DMS53 treated with DMSO at 0.1 percent for 48 hours (cell line): ENCODE results near the gene ST7.
A peak's percentile ranks its signal among the peaks of the same experiment; 100 is the strongest.

Source experiments
- DNase-seq: peaks from one replicate; lab custom pipeline; 2025; ENCODE audit not compliant: unreplicated experiment; lab: John Stamatoyannopoulos, UW

ST7 gene

DNA sequence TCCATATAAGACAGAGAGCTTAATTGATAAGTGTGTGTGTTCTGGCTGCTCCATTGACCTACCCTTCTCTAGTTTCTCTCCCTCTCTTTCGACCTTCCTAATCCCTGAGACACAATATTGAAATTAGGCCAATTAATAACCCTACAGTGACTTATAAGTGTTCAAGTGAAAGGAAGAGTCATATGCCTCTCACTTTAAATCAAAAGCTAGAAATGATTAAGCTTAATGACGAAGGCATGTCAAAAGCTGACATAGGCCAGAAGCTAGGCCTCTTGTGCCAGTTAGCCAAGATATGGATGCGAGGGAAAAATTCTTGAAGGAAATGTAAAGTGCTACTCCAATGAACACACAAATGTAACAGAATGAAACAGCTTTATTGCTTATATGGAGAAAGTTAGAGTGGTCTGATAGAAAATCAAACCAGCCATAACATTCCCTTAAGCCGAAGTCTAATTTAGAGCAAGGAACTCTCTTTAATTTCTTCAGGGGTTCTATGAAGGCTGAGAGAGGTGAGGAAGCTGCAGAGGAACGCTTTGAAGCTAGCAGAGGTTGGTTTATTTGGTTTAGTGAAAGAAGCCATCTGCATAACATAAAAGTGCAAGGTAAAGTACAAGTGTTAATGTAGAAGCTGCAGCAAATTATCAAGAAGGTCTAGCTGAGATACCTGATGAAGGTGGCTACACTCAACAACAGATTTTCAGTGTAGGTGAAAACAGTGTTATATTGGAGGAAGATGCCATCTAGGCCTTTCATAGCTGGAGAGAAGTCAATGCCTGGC, 53.8 kb downstream of the ST7 start:
- DNase-seq: no peak

DNA sequence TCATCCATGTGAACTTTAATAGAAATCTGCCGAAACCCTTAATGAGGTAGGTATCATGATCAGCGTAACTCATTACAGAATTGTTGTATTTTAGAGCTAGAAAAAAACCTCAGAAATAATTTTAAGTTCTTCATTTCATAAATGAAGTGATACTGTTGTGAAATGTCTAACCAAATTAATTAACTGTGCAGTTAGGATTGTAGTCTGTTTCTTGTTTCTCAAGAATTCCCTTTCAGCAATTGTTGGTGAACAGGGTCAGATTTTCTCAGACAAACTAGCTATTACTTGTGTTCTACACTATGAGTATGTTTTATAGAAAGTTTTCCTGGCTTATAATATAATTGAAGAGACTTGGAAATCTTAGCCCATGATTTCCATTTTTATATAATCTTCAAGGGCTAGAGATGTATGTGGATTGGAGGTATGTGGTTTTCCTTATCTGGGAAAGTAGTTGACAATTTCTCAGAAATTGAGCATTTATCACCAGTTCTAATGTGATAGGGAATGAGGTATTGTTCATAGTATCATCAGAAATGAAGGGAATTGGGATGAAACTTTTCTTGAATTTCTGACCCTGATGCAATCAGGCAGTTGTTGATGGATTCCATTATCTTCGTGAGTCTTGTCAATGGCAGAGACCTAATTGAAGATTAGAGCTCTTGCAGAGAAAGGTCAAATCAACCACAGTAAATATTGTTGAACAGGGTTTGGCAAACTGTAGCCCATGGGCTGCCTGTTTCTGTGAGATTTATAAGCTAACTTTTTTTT, 55.0 kb downstream of the ST7 start:
- no peak for DNase-seq

DNA sequence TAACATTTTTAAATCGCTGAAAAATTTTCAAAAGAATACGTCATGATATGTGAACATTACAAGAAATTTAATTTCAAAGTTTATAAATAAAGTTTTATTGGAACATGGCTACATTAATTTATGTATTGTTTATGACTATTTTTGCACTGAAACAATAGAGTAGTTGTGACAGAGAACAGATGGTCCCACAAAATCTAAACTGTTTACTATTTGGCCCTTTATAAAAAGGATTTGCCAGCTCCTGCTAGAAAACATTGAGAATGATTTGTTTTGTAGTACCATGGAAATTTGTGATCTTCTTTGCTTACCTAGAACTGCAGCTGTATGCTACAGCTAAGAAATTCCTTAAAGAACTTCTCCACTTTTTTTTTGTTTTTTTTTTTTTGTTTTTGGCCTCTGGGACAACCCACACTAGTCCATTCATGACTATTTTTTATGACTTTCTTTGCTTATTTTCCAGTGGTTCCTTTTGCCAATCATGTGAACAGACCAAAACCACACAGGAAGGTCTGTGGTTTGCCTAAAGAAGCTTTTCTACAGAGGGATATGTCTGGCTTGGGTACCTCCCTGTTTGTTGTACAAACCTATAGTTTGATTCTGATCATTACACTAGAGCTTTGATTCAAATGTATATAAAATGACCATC, 55.7 kb downstream of the ST7 start:
- DNase-seq: no peak

DNA sequence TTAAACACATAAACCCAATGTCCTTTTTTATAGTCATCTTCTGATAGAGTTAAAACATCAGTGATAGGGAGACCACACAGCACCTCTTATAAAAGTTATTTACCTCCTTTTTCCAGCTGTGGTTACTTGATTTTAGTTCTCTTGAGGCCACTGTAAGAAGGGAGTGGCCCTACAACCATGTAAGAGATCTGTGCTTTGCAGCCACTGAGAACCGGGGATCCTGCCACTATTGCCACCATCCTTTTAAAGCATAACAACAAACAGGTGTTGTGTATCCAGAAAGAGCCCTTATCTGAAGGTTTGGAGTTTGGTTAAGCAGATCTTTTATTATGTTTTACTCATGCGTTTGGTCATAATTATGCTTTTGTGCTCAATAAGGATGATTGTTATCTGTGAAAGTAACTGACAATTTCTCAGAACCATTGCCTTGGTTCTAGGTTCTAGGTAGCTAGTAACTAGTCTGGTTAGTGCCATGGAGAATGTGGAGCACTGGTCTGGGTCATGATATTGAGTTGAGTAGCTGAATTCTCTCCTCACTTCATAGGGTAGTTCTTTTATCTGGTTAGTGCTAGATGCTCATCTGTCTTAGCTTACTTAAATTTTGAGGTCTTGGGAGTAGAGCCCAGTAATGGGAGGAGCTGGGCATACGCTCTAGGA, 56.5 kb downstream of the ST7 start:
- DNase-seq: no peak

DNA sequence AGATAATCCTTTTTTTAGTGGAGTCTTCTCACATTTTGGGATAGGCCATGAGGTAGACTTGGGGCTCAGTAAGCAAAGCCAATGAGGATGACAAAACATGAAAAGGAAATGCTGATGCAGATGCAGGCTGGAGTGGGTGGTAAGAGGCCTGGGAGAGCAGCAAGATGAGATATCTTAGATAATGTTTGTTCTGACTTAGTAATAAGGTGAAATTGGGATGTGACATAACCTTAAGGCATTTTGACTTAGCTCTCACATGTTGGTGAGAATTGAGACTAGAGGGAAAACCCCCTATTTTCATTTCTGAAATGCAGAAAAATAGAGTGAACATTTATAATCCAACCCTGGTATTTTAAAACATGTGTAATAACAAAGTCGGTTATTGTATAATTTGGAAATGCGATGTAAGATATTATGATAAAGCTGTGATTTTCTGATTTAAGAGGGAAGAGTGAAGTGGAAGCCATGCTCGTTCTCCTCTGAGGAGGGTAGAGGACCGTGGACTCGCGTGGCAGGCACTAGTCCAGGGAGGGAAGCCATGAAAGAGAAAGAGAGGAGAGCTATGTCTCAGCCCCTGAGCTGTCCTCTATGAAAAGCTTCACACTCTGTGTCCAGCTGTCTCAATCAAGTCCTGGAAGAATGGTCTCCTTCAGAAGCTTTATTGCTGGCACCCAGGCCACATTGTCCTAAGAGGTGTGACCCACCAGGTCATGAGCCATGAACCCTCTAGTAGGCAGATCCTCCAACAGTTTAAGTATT, 57.3 kb downstream of the ST7 start:
- DNase-seq: no peak

DNA sequence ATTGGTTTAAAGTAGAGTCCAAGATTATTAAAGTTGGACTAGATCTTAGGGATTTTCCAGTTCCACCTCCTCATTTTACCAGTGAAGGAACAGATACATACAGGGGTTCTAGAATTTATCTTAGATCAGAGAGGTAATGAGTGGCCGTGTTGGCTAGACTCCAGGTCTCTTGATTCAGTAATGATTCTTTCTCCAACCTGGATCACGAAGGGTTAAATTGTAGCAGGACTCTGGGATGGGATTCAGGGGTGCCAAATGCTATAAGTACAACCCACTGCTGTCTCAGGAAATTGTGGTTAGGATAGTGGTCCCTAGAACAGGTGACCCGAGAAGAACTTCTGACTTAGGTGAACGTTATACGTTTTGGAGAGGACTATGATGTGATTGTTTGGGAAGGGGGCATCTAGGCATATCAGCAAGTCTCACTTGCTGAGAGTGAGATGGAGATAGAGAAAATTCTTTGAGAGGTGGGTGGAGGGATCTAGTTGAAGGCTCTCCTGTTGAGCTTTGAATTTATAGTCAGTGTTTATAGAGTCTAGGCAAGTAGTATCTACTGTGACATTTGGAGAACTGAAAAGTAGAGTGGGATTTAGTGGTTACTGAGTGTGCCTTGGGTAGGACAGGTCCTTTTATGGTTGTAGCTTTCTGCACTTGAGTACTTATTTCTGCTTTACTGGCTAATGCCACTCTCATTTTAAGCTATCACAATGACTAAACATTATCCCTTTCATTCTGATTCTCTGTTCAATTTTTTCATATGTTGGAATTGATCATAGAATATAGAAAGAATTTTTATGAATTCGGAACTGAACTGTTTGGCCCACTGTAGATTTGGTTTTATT, 58.3 kb downstream of the ST7 start:
- no peak for DNase-seq

DNA sequence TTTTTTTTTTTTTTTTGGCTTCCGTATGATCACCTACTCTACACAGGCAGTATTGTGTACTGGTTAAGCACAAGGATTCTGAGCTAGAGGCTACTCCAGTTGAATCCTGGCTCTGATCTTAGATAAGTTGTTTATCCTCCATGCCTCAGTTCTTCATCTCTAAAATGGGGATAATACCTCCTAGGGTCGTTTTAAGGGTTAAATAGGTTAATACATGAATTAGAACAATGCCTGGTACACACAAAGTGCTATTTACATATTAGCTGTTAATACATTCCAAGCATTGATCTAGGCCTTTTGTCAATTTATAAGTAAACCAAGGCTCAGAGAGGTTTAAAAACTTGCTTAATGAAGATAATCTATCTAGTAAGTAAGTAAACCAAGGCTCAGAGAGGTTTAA, 59.0 kb downstream of the ST7 start:
- no peak for DNase-seq

DNA sequence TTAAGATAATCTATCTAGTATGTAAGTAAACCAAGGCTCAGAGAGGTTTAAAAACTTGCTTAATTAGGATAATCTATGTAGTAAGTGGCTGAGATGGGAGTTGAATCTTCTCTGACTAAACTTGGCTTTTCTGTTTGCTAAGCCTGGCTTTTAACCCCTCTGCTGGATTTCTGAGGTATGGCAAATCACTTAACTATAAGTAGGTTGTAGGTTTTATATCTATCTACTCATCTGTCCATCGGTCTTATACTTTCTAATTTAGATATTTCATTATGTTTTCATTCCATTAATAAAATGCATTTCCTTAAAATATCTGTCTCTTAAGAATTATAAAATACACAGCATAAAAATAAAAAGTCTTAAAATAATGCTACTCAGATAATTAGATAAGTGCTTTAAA, 59.4 kb downstream of the ST7 start:
- DNase-seq: peak; percentile 35

DNA sequence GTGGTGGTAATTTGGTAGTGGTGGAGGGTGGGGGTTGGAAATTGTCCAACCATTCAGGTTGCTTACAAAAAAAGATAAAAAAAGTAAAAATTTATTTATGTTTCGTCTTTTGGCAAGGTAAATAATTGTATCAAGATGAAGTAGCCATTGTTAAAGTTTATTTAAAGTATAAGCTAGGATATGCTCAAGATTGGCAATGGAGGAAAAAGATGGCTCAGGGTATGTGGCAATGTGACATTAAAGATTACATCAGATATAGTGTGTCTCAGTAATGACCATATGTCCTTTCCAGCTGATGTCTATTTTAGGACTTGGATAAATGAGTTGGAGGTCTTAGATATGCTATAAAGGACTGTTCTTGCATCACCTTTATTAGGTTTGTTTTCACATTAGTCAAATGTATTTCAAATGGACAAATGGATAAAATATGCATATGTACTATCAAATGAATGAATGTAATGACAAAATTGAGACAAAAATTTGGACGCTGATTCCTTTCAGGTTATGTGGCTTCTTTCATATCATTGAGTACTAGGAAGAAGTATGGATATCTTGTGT, 60.9 kb downstream of the ST7 start:
- no peak for DNase-seq

DNA sequence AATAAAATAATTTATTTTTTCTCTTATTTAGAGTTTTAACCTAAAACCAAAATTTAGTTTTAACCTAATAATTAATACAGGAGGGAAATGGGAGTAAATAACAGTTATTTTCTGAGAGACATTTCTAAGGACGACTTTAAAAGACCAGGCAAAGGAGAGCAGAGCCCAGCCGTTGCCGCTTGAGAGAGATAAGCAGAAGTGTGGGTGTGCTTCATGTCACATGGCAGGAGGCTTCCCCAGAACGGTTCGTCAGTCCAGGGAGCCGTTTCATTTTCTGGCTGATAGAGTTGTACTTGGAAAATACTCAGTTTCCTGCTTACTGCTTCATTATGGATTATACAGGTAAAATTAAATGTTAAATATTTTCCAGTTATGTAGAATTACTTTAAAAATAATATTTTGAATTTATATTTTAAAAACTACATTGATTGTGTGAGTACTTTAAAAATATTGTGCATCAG, 61.4 kb downstream of the ST7 start:
- no peak for DNase-seq

DNA sequence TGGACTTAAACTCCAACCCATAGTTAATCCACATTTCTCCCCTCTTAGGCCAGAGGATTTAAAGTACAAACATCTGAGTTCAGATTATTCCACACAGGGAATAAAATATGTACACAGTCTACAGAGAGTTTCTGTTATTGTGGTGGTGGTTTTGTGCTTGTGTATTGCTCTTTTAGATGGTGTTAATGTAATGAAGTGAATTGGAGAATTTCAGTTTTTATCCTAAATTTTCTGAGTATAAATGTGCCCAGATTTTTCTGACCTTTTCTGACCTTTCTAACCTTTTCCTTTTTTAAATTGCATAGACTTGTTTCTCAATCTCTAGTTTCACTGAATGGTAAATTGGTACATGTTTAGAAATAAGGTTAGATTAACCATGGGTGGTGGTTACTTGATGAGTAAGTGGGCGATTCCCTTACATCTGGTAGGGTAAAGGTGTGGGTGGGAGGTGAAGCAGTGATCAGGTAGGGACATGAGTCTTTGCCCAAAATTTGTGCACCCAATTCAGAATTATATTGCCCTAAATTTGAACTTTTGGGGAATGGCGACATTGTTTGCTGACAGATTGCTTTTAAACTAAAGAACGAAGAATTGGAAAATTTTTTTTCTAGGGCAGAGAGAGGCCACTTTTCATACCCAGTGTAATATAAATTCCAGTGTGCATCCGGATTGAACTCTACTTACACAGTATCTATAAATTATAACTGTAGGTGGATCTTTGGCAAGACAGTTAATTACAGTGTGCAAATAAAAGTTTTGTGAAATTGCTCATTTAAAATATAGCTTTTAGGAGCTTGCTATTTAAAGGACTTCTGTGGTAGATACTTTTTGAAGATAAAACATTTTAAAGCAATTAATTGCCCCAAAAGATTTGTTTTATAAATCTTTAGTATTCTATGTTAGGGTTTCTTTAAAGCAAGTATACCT, 62.2 kb downstream of the ST7 start:
- DNase-seq: no peak

DNA sequence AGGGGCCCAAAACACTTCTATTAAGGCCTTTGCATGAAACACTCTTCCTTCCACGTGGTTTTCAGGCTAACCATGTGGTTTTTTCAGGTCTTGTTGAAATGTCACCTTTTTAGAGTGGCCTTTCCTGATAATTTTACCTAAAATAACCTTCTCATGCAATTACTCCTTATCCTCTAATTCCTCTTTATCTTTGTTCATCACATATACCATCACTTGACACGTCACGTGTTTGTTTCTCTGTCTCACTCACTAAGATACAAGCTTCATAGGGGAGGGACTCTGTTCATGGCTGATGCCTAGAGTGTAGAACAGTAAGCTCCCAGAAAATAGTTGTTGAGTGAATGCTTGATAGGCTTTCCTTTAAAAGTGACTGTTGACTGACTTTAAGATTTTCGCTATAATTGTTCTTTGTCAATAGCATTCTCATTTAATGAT, 63.7 kb downstream of the ST7 start:
- DNase-seq: no peak

DNA sequence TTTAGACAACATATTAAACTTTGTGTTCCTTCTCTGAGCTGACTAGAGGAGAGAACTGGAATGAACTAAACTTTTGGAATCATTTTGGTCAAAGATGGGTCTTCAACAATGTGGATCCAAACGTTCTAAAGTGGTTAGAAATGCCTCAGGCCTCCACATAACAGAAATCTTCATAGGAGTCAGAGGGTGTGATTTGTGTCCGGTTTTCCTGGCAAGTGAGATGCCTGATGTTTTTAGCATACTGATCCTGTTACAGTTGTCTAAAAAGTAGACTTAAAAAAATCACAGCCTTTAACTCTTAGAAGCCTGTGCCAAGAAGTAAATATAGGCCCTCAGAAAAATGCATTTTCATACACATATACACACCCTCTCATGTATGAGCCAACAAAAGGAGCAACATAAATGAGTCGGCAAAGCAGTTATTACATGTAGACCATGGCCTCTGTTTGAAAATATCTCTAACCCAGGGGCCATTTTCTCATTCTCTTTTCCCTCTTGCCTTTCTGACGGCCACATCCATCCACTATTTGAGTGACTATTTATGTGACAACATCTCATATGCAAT, 64.5 kb downstream of the ST7 start:
- no peak for DNase-seq

DNA sequence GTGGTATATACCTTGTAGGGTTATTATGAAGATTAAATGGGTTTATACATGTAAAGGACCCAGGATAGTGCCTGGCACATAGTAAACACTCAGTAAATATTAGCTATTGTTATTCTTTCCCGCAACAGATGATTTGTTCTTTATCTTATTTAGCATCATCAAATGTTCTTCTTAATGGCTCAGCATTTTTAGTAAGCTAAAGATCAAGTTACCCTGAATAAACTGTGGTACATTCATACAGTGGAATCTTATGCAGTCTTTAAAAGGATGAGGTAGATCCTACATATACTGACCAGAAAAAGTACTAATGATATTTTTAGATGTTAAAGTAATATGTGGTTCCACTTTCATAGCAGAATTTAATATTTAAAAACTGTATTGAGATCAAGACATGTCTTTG, 65.4 kb downstream of the ST7 start:
- no peak for DNase-seq

DNA sequence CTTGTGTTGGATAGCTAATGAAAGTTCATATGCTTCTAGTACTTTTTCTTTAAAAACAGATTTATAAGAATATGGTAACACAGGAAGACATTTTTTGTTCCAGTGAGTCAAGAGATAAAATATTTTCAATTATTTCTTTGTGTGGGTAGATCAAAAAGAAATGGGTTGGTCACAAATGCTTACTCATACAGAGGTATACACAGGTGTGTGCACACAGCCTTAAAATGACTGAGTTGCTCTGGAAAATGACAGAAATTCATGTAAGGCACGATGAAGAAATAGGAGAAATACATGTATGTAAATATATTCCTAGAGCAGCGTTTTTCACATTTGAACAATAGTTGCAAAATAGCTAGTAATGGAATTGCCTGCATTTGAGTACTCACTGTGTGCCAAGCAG, 66.0 kb downstream of the ST7 start:
- no peak for DNase-seq

DNA sequence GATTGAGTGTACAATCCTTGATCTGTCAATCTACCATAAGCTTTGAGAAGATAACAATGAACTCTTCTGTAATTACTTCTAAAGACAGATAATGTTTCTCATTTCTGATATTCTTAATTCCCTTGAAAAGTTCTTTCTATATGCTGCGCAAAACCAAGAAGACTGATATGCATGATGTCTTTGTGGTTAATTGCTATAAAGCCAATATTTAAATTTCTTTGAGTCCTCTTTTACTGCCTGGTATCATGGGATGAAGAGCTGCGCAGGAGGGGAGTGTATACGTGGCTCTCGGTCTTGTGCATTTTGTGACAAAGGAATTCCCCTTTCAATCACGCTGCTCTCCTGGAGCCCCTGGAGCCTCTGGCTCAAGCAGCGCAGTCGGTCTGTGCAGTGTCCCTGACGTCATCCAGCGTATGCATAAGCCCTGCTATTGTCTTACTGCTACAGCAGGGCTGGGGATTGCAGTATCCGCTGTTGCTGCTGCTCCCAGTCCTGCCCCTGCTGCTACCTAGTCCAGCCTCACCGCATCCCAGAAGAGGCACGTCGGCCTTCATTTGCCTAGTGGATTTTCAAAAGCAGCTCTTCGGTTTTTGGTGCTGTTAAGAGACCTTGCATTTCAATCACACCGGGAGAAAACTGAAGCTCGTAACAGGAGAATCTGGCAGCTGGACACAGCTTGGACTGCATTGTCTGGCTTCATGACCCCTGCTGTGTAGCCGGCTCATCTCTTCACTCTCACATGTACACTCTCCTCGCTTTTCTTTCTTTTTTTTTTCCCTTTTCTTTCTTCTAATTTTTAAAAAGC, 66.7 kb downstream of the ST7 start:
- peak; percentile 96 for DNase-seq

DNA sequence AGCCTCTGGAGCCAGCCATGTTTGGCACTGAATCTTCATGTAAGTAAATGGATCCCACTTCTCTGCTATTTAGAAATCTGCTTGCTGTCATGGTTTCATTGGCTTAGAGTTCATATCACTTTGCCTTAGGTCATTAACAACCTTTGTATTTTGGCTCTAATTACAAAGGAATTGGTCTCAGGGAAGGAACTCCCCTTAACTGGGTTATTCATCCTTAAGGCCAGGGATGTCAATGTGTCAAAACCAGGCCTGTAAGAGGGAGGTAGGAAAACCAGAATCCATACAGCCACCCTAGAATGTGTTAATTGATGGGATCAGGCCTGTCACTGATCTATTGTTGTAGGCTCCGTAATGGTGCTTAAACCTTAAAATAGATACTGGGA, 67.3 kb downstream of the ST7 start:
- peak; percentile 59 for DNase-seq
